OCI-LY1 (cell line): ENCODE measurements around the gene POU2F1.

ENCODE experiments used
- H2AFZ ChIP-seq: fragments of 200-600 bp; sonication (generic), shearing (Covaris generic); 2 replicates; pipeline ENCODE4 v1.6.0; 2014; ENCODE audit warnings: antibody characterized with exemption, mild to moderate bottlenecking, low read length
- H3F3A ChIP-seq: fragments of 200-600 bp; sonication (generic), shearing (Covaris generic); 2 replicates; pipeline ENCODE4 v1.6.0; 2014; ENCODE audit warnings: mild to moderate bottlenecking, antibody characterized with exemption, low read length, moderate library complexity; ENCODE audit not compliant: insufficient read depth
- H3K27ac ChIP-seq: fragments of 200-600 bp; sonication (generic); 2 replicates; pipeline ENCODE4 v1.5.1; 2014; ENCODE audit warnings: low read length, mixed run types, mild to moderate bottlenecking, low read depth; ENCODE audit not compliant: poor library complexity, severe bottlenecking
- H3K27me3 ChIP-seq: fragments of 200-600 bp; sonication (generic); 2 replicates; pipeline ENCODE4 v1.6.0; 2014; ENCODE audit warnings: antibody characterized with exemption, mild to moderate bottlenecking, low read length, moderate library complexity; ENCODE audit not compliant: insufficient read depth
- H3K36me3 ChIP-seq: fragments of 200-600 bp; sonication (generic); 2 replicates; pipeline ENCODE4 v1.6.1; 2014; ENCODE audit warnings: mild to moderate bottlenecking, antibody characterized with exemption, low read length, moderate library complexity, mixed read lengths; ENCODE audit not compliant: insufficient read depth
- H3K4me1 ChIP-seq: fragments of 200-600 bp; sonication (generic); 2 replicates; pipeline ENCODE4 v1.5.1; 2014; ENCODE audit warnings: mild to moderate bottlenecking, low read length, moderate library complexity; ENCODE audit not compliant: insufficient read depth, severe bottlenecking
- H3K4me2 ChIP-seq: fragments of 200-600 bp; sonication (generic), shearing (Covaris generic); 2 replicates; pipeline ENCODE4 v1.6.1; 2014; ENCODE audit warnings: low read length
- H3K4me3 ChIP-seq: fragments of 200-600 bp; sonication (generic); 2 replicates; pipeline ENCODE4 v1.5.1; 2014; ENCODE audit warnings: low read length, low read depth, mild to moderate bottlenecking, mixed read lengths; ENCODE audit not compliant: poor library complexity, severe bottlenecking
- H3K79me2 ChIP-seq: fragments of 200-600 bp; shearing (Covaris generic); 2 replicates; pipeline ENCODE4 v1.6.1; 2016; ENCODE audit warnings: mixed run types, low read length, mixed read lengths; ENCODE audit not compliant: insufficient read depth
- H3K9ac ChIP-seq: fragments of 200-600 bp; sonication (generic), shearing (Covaris generic); 2 replicates; pipeline ENCODE4 v1.6.1; 2014; ENCODE audit warnings: mild to moderate bottlenecking, low read length, mixed read lengths
- H3K9me2 ChIP-seq: fragments of 200-600 bp; sonication (generic), shearing (Covaris generic); 2 replicates; pipeline ENCODE4 v1.6.1; 2014; ENCODE audit warnings: low read depth, mild to moderate bottlenecking, low read length, mixed read lengths
- H3K9me3 ChIP-seq: fragments of 200-600 bp; shearing (Covaris generic); 2 replicates; pipeline ENCODE4 v1.6.1; 2014; ENCODE audit warnings: low read length, mixed read lengths
- H4K20me1 ChIP-seq: fragments of 200-600 bp; sonication (generic), shearing (Covaris generic); 2 replicates; pipeline ENCODE4 v1.6.0; 2016; ENCODE audit warnings: mild to moderate bottlenecking, low read length; ENCODE audit not compliant: insufficient read depth
- EZH2 ChIP-seq: fragments of 200-600 bp; sonication (generic), shearing (Covaris generic); IDR thresholded peaks from 2 replicates; pipeline ENCODE4 v1.8.0; 2017; ENCODE audit warnings: borderline replicate concordance, mixed run types, mild to moderate bottlenecking, antibody characterized with exemption, low read length, moderate library complexity, mixed read lengths
- TF ChIP-seq, protein P1 (sequence below): fragments of 200-600 bp; sonication (generic), shearing (Covaris generic); IDR thresholded peaks from 2 replicates; pipeline ENCODE4 v1.5.1; 2017; ENCODE audit warnings: mild to moderate bottlenecking, antibody characterized with exemption, low read length, moderate library complexity, mixed read lengths

Gene POU2F1

DNA sequence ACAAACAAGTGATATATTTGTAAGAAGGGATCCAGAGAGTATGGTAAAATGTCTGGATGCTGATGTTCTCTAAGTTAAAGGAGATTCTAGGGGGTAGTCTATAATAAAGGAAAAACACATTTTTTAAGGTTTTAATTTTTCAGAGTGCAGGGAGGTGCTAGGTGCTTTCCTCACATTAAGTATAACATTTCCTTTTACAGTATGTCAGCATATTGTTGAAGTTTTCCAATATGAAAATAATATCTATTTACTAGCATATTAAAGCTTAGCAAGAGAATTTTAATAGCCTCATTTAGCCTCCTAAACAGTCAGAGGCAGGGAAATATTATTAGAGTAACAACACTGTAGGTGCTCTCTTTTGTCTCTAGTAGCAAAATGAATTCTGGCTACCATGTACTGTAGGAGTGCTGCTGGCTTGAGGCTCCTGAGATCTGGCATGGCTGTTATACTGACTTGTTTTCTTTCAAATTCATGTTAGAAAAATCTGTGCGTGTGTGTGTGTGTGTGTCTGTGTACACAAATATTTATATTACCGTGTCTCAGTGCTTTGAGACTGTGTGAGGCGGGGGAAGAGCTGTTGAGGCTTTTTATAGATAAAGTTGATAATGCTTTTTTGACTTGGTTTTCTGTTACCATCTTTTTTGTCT, 71.0 kb downstream of the POU2F1 start:
- no peaks in the 10 kb centered on the region for H3K9me3 ChIP-seq
- no peak overlapping the region for H3K27ac ChIP-seq
- H3K4me3 ChIP-seq, result no peak overlapping the region
- H3K9ac ChIP-seq, result no peak overlapping the region
- H3K4me1 ChIP-seq, result peaks cover 27% of the 10 kb centered on the region
- no peaks in the 10 kb centered on the region for H3F3A ChIP-seq
- no peaks in the 10 kb centered on the region for H3K36me3 ChIP-seq
- H3K27me3 ChIP-seq, result no peaks in the 10 kb centered on the region
- H2AFZ ChIP-seq, result no peak overlapping the region
- no peaks in the 10 kb centered on the region; the same call in 1 of the 2 replicates for H3K79me2 ChIP-seq
- H3K4me2 ChIP-seq, result no peak overlapping the region
- no peaks in the 10 kb centered on the region for H3K9me2 ChIP-seq
- no peak for TF ChIP-seq EZH2
- TF ChIP-seq, protein P1, sequence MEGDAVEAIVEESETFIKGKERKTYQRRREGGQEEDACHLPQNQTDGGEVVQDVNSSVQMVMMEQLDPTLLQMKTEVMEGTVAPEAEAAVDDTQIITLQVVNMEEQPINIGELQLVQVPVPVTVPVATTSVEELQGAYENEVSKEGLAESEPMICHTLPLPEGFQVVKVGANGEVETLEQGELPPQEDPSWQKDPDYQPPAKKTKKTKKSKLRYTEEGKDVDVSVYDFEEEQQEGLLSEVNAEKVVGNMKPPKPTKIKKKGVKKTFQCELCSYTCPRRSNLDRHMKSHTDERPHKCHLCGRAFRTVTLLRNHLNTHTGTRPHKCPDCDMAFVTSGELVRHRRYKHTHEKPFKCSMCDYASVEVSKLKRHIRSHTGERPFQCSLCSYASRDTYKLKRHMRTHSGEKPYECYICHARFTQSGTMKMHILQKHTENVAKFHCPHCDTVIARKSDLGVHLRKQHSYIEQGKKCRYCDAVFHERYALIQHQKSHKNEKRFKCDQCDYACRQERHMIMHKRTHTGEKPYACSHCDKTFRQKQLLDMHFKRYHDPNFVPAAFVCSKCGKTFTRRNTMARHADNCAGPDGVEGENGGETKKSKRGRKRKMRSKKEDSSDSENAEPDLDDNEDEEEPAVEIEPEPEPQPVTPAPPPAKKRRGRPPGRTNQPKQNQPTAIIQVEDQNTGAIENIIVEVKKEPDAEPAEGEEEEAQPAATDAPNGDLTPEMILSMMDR, result no peak
- no peaks in the 10 kb centered on the region for H4K20me1 ChIP-seq

DNA sequence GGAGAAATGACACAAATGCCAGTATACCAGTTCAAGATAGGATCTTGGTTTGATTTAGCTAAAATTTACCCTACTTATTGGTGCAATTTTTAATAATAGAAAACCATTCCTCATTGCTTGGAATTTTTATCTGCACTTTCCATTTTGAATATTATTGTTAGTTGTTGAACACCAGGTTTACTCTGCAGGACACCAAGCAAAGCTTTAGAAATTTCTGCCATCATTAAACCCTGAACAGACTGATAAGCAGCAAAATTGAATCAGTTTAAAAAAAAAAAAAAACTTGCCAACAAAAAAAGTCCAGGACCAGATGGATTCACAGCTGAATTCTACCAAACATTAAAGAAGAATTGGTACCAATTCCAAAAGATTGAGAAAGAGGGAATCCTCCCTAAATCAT, 71.5 kb downstream of the POU2F1 start:
- Histone ChIP-seq H3K36me3 (no peaks in the 10 kb centered on the region), H3K27me3 (no peaks in the 10 kb centered on the region), H3K9me3 (no peaks in the 10 kb centered on the region), H3K9me2 (no peaks in the 10 kb centered on the region), H3K79me2 (no peaks in the 10 kb centered on the region; the same call in 1 of the 2 replicates), H3K27ac (no peak overlapping the region), H3K4me2 (no peak overlapping the region), H4K20me1 (no peaks in the 10 kb centered on the region), H3F3A (no peaks in the 10 kb centered on the region), H3K9ac (no peak overlapping the region), H3K4me3 (no peak overlapping the region), H3K4me1 (peaks cover 32% of the 10 kb centered on the region), H2AFZ (no peak overlapping the region)
- TF ChIP-seq EZH2, result no peak
- TF ChIP-seq, protein P1, result no peak

DNA sequence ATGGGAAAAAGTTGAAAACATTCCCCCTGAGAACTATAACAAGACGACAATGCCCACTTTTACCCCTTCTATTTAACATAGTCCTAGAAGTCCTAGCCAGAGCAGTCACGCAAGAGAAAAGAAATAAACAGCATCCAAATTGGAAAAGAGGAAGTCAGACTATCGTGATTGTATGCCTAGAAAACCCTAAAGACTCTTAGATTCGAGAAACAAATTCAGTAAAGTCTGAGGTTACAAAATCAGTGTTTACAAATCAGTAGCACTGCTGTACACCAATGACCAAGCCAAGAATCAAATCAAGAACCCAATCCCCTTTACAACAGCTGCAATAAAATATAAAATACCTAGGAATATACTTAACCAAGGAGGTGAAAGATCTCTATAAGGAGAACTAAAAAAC, 72.4 kb downstream of the POU2F1 start:
- Histone ChIP-seq H3K9me2 (no peaks in the 10 kb centered on the region), H3K27ac (no peak overlapping the region), H3K9ac (no peak overlapping the region), H4K20me1 (no peaks in the 10 kb centered on the region), H3K4me1 (peaks cover 38% of the 10 kb centered on the region), H3F3A (no peaks in the 10 kb centered on the region), H3K9me3 (no peaks in the 10 kb centered on the region), H3K4me3 (no peak overlapping the region), H3K36me3 (no peaks in the 10 kb centered on the region), H3K27me3 (no peaks in the 10 kb centered on the region), H3K79me2 (no peaks in the 10 kb centered on the region; the same call in 1 of the 2 replicates), H3K4me2 (no peak overlapping the region), H2AFZ (no peak overlapping the region)
- TF ChIP-seq, protein P1, result no peak
- no peak for TF ChIP-seq EZH2
